Gastroesophageal sphincter (tissue), 3 donors: ENCODE results near the gene MEOX1.

Source experiments
- CTCF ChIP-seq, 4 experiments: fragments of 200-600 bp in 2 of 4; fragments of 450-650 bp in 2 of 4; sonication (generic) in 1 of 4; IDR thresholded peaks; one replicate each; pipeline ENCODE4 v1.5.1; 2017 to 2019; ENCODE audit warnings: antibody characterized with exemption in 4 of 4, mild to moderate bottlenecking in 2 of 4, moderate library complexity in 2 of 4
- POLR2AphosphoS5 ChIP-seq: sonication (generic); formaldehyde crosslinking; IDR thresholded peaks from one replicate; pipeline ENCODE4 v1.6.1; 2017; ENCODE audit warnings: antibody characterized with exemption

GRCh38 chr17:43695970-43696865 is 34.5 kb upstream of the MEOX1 start:
- no peak for TF ChIP-seq POLR2AphosphoS5
- no peak for TF ChIP-seq CTCF (IDR thresholded peaks at IDR 0.05)
